Hepatocyte (in vitro differentiated cells): Measurements from ENCODE around the gene HPX.

Experiments
- EZH2 ChIP-seq: fragments of 200-600 bp; sonication (generic); IDR thresholded peaks from 2 replicates; pipeline ENCODE4 v1.6.1; 2016; ENCODE audit warnings: antibody characterized with exemption, mild to moderate bottlenecking, borderline replicate concordance
- EZH2phosphoT487 ChIP-seq: fragments of 200-600 bp; sonication (generic); IDR thresholded peaks from one replicate; pipeline ENCODE4 v1.6.1; 2018; ENCODE audit warnings: antibody characterized with exemption, mild to moderate bottlenecking, low read depth, moderate library complexity; ENCODE audit not compliant: unreplicated experiment, severe bottlenecking
- TF ChIP-seq, protein P1 (sequence below): fragments of 200-600 bp; sonication (generic); IDR thresholded peaks from 2 replicates; pipeline ENCODE4 v1.5.1; 2016; ENCODE audit warnings: antibody characterized with exemption, mild to moderate bottlenecking; ENCODE audit not compliant: poor library complexity

DNA sequence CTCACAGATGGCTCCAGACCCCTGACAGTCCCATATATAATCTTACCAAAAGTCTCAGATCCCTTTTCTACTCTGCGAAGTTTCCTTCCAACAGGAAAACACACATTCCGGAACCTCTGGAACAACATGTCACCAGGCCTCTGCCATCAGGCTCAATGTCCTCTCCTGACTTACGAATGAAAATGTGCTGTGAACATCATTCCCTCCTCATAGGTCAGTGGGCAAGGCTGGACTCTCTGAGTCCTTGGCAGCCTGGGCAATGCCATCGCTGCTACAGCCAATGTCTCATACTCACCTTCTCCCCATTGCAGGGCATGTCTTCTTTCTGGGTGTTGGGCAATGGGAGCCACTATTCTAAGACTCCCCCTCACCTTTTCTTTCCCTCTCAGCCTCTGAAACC, 1.7 kb upstream of the HPX start:
- TF ChIP-seq, protein P1, sequence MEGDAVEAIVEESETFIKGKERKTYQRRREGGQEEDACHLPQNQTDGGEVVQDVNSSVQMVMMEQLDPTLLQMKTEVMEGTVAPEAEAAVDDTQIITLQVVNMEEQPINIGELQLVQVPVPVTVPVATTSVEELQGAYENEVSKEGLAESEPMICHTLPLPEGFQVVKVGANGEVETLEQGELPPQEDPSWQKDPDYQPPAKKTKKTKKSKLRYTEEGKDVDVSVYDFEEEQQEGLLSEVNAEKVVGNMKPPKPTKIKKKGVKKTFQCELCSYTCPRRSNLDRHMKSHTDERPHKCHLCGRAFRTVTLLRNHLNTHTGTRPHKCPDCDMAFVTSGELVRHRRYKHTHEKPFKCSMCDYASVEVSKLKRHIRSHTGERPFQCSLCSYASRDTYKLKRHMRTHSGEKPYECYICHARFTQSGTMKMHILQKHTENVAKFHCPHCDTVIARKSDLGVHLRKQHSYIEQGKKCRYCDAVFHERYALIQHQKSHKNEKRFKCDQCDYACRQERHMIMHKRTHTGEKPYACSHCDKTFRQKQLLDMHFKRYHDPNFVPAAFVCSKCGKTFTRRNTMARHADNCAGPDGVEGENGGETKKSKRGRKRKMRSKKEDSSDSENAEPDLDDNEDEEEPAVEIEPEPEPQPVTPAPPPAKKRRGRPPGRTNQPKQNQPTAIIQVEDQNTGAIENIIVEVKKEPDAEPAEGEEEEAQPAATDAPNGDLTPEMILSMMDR, result no peak
- TF ChIP-seq EZH2, result no peak
- TF ChIP-seq EZH2phosphoT487, result no peak
